HG02623 (cell line): ENCODE data around the gene ADGRG6.
A peak's percentile ranks its signal among the peaks of the same experiment; 100 is the strongest.

ENCODE experiments used
- ATAC-seq: cut with Tn5 transposase; IDR thresholded peaks from one replicate; pipeline ENCODE4 v1.9.1; 2021; ENCODE audit warnings: moderate library complexity; ENCODE audit not compliant: unreplicated experiment

ADGRG6 gene

DNA sequence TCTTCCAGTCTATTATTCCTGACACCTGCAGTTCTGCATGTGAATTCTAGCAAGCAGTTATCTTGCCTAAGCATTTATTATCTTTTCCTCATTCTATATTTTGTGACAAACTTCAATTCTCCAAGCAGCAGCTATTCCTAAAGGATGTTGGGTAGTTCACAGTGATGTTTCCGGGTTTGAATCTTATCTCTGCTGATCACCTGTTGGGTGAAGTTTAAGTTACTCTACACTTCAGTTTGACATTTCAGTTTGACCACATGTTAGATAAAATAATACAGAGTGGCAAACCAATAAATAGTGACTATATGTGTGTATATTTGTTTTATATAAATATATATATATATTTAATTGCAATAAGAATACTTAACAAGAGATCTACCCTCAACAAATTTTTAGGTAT is 168.6 kb downstream of the ADGRG6 start:
- ATAC-seq, result no peak

DNA sequence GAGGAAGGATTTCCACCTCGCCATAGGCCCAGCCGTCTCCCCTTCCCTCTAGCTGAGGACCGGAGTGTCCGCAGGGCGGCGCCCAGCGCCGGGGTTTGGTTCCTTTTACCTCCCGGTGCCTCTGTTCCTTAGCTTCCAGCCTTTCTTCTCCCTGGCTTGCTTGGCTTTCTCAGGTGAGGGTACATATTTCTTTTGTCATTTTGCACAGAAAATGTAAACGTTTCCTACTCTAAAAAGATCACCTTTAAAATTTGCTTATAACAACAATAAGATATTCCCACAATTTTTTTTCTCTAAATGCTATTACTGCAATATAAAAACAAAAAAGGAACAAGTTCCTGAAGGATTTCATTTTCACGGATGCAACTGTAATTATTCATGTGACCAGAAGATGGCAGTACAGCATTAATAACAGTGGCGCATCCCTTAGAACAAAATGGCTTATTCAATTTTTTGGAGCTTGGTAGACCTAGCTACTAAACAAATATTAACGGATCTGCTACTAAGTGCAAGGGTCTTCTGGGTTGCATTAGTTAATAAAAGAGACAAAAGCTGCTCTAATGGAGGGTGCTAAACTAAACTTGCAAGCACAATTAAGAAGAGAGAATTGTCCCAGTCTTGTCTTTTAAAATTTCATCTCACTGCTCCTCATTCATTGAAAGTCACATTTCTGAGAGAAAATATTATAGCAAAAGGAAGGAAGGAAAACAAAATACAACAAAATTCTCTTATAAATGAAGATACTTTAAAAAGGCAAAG is 172.9 kb downstream of the ADGRG6 start:
- peak; percentile 61 for ATAC-seq

DNA sequence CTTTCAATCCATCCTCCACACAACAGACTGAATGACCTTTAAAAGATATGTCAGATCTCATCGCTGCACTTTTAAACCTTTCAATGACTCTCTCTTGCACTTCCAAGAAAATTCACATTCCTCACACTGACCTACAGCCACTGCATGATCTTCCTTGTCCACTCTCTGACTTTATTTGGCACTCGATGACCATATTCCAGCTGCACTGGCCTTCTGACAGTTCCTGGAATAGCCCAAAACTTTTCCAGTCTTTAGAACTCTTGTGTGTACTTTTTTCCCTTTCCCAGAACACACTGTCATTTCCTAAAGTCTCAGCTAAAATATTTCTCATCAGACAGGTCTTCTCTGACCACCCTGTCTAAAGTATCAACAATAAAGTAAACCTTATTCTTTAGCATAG is 174.6 kb downstream of the ADGRG6 start:
- ATAC-seq, result no peak

DNA sequence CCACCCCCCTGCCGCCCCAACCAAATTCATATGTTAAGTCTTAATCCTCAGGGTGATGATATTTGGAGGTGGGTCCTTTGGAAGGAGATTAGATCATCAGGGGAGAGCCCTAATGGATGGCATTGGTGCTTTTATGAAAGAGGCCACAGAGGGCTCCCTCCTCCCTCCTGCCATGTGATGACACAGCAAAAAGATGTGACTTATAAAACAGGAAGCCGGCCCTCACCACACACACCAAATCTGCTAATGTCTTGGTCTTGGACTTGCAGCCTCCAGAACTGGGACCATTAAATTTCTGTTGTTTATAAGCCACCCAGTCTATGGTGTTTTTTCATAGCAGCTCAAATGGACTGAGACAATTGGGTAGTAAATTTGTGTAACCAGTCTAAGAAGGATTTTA is 176.3 kb downstream of the ADGRG6 start:
- peak; percentile 41 for ATAC-seq

GRCh38 chr6:142481466-142481865 is 179.7 kb downstream of the ADGRG6 start:
- no peak for ATAC-seq

DNA sequence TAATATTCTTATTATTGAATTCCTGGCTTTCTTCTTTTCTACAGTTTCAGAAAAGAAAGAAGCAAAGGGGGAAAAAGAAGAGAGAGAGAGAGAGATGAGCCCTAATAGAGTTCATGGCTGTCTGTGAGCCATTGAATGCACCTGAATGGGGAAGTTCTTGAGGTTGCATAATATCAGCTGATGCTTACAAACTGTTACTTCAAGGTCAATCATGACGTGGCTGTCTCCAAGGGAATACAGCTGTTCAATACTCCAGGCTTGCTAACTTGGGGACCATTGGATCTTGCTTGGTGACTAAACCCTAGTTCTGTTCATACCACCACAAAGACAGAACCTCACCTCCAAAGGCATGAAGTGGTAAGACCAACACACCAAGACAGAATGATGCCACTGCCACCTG is 180.4 kb downstream of the ADGRG6 start:
- ATAC-seq, result no peak

GRCh38 chr6:142482974-142483373 is 181.2 kb downstream of the ADGRG6 start:
- no peak for ATAC-seq

DNA sequence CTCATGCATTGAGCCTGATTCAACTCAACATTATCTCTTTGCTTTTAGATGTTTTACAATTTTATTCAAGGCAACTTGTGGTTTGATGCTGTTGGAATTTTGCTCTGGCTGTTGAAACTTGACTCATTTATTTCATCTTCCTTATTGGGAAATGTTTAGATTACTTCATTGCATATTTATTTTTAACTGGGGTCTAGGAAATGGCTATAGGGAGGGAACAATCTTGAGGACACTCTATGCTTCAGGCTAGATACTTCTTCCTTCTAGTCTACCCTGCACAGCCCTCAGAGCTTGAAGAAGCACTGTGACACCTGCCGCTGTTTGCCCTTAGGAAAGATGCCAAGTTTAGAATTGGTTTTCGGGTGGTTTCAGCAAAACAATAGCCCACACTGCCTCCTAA is 183.4 kb downstream of the ADGRG6 start:
- ATAC-seq, result no peak

DNA sequence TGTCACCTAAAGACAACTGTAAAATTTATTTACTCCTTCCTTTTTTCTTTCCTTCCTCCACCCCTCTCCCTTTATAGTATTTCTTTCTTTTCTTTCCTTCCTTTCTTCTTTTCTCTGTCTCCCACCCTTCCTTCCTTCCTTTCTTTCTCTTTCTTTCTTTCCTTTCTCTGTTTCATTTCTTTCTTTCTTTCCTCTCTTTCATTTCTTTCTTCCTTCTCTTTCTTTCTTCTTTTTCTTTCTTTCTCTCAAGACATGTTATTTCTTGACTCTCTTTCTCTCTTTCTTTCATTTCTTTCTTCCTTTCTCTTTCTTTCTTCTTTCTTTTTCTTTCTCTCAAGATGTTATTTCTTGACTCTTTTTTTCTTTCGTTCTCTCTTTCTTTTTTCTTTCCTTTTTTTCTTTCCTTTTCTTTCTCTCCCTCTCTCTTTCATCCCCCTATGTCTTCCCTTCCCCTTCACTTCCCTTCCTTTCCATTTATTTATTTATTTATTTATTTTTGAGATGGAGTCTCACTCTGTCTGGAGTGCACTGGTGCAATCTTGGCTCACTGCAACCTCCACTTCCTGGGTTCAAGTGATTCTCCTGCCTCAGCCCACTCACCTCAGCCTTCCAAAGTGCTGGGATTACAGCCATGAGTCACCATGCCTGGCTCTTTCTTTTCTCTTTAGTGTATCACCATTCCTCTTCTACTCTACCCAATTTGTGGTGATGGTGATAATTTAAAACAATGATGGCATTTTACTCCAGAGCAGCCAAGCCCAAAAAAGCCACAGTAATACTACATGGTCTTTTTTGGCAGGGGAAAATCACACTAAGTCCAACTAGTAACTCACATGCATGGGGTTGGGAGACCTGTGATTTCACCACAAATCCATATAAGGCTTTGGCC is 188.2 kb downstream of the ADGRG6 start:
- no peak for ATAC-seq
